ENCODE results near the gene LSG1.
"Not testable (repeated sequence)": the region's sequence is repeated elsewhere in the genome, so short reads cannot be mapped to it uniquely, and the experiment has no call there.

The LSG1 gene

DNA sequence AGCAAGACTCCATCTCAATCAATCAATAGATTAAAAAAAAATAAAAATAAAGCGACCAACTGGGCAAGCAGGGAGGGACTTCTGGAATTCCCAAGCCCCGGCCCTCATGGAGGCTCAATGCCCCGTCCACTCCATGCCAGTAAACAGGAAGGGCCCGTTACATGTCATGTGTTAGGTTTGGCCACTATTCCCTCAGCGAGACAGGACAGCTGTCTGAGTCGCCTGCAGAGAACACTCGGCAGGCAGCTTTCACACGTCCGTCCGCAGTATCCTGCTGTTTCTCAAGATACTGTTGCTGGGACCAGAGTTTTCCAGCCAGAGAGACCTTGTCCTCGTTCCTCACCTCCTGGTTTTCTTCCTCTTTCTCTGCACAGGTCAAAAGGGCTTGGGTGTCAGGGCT lies 56.8 kb downstream of the LSG1 start:
- no peak for DNase-seq

DNA sequence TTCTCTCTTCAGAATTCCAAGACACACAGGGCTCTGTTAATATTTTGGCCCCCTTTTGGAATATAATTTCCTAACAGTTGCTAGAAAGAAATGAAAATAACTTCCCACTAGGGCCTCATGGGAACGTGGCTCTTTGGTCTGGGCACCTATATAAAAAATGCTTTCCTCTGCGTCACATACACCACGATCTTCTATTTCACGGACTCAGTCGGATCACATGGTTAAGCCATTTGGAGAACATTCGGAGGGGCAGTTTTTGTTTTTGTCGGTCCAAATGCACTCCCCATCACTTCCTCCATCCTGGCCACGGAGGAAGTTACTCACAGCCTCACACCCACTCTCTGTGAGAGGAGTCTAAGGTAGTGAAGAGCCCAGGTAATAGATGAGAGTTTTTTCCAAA lies 59.8 kb downstream of the LSG1 start:
- DNase-seq, result no peak

DNA sequence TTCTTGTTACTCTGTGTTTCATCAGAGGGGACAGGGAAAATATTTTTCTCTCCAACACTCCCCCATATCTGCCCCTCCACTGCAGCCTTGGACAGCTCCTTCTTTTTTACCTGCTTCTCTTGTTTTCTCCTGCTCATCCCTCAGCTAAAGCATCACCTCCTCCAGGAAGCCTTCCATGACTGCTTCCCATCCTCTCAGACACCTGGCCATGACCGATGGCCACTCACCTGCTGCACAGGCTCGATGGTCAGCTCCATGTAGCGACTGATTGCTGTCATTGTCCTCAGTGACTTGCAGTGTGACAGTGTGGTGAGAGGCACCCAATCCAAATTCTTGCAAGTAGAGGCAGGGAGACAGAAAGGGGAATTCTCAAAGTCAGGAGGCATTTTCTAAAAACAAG lies 61.3 kb downstream of the LSG1 start:
- DNase-seq, result no peak

DNA sequence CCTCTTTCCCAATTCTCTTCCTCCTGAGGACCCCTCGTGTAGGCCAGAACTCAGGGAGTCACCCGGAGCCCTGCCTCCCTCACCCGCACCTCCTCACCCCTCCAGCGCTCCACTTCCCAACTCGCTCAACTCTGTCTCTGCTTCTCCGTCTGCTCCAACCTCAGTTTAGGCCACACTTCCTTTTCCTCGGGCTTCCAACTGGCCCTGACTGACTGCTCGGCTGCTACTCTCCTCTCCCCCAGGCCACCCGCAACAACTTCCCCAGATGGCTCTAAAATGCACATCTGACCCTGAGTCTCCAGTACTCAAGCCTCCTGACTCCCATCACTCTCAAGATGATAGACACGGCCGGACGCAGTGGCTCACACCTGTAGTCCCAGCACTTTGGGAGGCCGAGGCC lies 62.4 kb downstream of the LSG1 start:
- no peak for DNase-seq

DNA sequence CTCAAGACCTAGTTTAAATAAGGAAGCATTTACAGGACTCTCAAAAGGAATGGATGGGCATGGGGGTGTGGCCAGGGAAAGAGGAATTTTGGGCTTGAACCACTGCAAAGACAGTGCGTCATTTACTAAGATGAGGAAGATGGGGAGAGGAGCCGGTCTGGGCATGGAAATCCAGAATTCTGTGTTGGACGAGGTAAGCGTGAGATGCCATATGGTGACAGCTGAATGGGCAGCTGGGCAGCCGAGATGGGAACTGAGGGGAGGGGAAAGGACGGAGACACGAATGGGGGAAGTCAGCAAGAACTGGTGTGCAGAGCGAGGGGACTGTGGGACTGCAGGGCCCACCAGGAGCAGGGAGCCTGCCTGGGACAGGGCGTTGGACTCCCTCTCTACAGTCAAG lies 63.0 kb downstream of the LSG1 start:
- DNase-seq, result no peak

DNA sequence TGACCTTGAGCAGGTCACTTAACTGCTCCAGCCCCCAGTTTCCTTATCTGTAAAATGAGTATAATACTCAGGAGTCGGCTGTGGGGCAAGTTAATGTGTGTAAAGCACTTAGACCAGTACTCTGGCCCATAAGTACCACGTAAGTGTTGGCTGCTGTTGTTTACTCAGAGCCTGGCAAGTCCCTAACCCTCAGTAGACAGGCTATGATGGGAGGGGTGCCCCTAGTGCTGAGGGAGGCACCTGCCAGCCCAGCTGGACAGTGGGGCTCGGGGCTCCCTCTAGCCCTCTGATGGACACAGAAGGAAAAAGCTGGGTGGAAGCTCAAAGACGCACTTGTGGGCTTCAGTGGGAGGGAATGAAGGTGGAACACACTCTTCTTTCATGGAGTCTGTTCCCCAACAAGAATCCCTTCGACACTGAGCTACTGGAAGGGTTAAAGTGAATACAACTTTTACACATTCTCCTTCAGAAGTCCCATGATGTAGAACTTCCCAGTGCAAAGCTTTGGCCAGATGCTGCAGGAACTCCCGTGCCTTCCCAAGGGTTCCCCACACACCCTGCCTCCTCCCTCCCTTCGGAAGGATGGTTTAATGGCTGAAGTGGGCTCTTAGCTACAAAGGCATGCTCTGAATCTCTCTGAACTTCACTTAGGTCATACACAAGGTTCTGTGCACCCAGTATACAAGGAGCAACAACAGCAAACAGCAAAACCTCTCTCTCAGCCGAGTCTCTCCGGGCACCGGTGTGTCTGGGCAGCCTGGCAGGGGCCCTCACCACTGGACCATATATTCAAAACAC lies 64.2 kb downstream of the LSG1 start:
- no peak for DNase-seq

DNA sequence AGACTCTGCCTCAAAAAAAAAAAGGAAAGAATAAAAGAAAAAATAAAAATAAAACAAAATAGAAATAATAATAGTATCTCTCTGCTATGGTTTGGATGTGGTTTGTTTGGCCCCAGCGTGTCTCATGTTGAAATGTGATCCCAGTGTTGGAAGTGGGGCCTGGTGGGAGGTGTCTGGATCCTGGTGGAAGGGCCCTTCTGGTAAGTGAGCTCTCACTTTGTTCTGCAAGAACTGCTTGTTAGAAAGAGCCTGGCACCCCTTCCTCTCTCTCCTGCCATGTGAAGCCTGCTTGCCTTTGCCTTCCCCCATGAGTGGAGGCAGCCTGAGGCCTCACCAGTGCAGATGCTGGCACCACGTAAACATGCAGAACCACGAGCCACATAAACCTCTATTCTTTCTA lies 65.0 kb downstream of the LSG1 start:
- DNase-seq, result no peak

DNA sequence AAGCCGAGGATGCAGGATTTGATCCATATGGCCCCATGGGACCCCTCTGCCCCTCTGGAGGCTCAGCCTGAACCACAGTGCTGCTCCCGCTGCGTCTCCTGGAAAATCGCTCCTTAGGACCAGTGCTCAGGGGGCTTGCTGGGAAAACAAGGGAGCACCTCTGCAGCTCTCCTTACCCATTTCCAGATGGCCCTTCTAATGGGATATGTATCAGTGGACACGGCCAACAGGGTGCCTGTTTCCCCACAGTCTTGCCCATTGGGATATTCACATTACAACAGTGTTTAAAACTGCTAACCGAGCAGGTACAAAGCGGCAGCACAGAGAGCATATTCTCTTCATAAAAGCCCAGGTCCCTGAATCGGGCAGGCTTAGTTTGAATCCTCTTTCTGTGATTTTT lies 65.8 kb downstream of the LSG1 start:
- no peak for DNase-seq

DNA sequence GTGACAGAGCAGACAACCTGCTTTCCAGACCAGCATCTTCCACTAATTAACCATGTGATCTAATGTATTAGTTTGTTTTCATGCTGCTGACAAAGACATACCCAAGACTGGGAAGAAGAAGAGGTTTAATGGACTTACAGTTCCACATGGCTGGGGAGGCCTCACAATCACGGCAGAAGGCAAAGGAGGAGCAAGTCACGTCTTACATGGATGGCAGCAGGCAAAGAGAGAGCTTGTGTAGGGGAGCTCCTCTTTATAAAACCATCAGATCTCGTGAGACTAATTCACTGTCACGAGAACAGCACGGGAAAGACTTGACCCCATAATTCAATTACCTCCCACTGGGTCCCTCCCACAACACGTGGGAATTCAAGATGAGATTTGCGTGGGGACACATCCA lies 66.7 kb downstream of the LSG1 start:
- DNase-seq, result not testable (repeated sequence)

DNA sequence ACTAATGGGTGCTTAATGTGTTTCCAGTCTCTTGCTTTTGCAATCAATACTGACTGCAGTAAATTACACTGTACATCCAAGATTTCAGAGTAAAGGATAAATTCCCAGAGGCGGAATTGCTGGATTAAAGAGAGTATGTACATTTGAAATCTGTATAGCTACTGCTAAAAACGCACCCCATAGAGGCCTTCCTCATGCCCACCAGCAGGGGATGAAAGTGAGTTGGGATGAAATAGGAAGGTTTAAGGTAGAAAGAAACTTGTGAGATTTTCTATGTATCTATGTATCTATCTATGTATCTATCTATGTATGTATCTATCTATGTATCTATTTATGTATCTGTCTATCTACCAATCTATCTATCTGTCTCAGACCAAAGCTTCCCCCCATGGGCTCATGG lies 67.2 kb downstream of the LSG1 start:
- DNase-seq, result no peak

DNA sequence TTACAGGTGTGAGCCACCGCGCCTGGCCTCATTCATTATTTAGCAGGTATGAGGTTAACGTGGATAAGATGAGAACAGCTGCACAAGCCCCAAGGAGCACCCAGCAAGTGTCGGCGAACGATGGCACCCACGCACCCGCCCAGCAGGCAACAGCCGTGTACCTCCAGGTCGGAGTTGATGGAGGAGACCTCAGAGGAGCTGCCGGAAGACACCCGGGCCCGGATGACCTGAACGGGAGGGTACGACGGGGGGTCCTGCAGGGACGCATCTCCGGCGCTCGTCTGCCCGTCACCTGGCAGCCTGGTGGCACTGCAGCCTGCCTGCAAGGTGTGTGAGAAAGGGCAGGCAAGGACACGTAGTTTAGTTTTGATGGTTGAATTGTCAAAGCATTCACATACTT lies 67.9 kb downstream of the LSG1 start:
- DNase-seq, result no peak

DNA sequence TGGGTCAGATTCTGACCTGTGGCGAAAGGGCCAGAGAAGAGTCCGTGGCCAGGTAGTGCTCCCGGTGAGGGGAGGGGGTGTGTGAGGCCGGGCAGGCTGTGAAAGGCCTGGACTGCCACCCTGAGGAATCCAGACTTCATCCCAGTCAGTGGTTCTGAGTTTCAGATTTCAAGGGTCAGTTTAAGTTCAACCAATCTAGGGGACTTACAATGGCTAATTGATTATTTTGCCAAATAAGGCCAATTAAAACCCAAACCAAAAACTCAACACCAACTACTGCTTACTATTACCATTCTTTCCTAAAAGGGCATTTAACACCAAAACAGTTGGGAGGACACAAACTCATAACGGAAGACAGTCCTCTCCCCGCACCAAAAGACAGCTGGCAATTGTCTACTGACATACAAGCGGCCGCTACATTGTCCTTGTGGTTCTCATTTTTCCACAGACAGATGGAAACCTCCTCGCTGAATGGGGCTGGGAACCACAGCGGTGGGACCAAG lies 69.3 kb downstream of the LSG1 start:
- DNase-seq, result no peak

DNA sequence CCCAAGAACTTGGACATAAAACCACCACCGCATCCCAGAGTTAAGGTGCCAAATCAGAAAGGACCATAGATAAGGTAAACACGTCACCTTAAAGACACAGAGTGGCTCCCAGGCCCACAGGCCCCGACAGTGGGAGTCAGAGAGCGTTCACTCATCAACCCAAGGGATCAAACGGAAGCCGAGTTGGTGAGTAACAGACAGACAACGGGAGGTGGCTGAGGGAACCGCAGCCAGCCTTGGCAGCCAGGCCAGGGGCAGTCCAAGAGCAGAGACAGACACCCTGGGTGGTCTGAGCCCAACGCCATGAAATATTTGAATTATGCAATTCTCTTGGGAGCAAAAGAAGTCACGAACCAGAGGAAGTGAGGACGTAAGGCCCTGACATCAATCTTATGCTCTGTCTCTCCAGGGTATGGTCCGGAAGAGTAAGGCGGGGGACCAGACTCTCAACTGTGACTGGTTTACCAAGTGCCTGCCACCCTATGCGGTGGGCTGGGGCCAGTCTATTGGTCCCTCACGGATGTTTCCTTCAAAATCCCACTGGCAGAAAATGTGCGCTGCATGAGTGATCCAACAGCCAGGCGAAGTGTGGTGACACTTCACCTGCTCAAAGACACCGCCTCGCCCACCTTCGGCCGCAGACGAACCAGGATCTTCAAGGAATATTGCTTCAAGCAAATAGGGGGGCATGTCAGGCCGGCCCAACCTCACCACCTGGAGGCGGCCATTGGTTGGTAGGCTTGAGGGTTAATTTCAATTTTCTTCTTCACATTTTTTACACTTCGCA lies 73.0 kb downstream of the LSG1 start:
- no peak for DNase-seq

DNA sequence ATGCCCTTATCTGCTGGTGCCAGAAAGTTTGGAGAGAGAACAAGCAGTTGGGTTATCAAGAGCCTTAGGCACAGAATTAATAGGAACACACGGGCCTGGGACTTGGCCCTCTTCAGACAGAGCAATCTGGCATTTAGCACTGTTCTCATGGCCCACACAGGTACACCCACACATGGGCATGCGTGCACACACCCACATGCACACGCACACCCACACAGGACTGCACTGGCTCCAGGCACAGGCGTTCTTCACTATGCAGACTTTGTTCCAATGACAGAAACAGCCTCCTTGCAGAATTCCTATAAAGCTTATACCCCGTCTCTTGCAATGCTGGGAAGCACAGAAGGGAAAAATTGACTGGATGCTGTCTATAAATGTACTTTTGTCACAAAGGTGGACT lies 75.1 kb downstream of the LSG1 start:
- DNase-seq, result no peak

DNA sequence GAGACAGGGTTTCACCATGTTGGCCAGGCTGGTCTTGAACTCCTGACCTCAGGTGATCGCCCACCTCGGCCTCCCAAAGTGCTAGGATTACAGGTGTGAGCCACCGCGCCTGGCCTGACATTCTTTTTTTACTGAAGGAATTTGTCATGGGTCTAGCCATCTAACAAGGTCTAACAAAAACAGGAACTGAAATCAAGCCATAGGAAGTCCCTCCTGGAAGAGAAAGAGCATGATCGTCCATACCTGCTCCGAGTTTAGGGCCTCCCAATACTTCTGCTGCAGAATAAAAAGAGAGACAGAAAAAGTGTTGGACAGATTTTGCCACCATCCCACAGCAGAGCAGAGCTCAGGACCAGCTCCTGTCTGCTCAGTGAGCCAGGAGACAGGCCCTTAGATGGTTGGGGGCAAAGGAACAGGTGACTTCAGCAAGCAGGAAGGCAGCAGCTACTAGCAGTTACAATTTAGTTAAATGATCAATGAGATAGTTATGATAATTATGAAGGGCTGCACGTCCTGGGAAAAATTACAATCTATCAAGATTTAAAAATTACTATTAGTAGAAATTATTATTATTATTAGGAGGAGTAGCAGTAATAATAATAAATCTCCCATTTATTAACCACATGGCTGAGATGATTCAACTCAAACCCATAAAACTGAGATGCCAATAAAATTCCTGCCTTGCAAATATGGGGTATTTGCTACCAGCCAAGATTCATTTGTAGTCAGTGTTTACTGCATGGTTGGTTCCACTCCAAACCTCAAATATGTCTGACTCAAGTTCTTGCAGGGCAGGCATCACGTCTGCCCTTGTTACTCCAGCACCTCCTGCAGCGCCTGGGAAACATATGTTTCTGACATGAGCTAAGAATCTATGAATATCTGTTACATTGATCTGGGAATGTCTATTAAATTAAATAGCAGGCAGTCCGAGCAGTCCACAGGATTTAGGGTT lies 78.9 kb downstream of the LSG1 start:
- DNase-seq, result no peak

Measured in right forelimb (tissue), 1 donor.